Prostate gland (tissue), 2 donors: ENCODE data around the gene ARL15.

Experiments used
- CTCF ChIP-seq, 4 experiments: fragments of 200-600 bp in 2 of 4; fragments of 450-650 bp in 2 of 4; sonication (generic) in 2 of 4; IDR thresholded peaks; 1 replicate in 3 of 4; 2 replicates in 1 of 4; pipeline ENCODE4 v1.5.1; 2016 to 2019; ENCODE audit warnings: antibody characterized with exemption in 4 of 4, mild to moderate bottlenecking in 2 of 4, moderate library complexity in 2 of 4
- POLR2A ChIP-seq: fragments of 450-650 bp; IDR thresholded peaks from one replicate; pipeline ENCODE4 v1.6.1; 2016; ENCODE audit warnings: antibody characterized with exemption, mild to moderate bottlenecking
- POLR2AphosphoS5 ChIP-seq: sonication (generic); formaldehyde crosslinking; IDR thresholded peaks from one replicate; pipeline ENCODE4 v1.6.1; 2017; ENCODE audit warnings: antibody characterized with exemption

- TF ChIP-seq CTCF (IDR thresholded peaks at IDR 0.05) (no peak), POLR2A (no peak), POLR2AphosphoS5 (no peak)
These were observed 270.4 kb downstream of the ARL15 start for GRCh38 chr5:54040018-54040417.
